ENCODE data around the gene TEX13A. TPM values are rescaled to one million over a fixed set of nuclear protein-coding genes. Genes with fewer than 3 reads are reported as not detected.
"Not testable (repeated sequence)": the region's sequence is repeated elsewhere in the genome, so short reads cannot be mapped to it uniquely, and the experiment has no call there.

TEX13A gene
- total RNA-seq: not detected
- not detected for polyA plus RNA-seq (ENCODE audit: insufficient read length in 2 of 2)
- long read RNA-seq, donor 1: 0 reads
- long read RNA-seq, donor 2: 0 reads
- long read RNA-seq, donor 3: 0 reads
- long read RNA-seq, donor 4: 0 reads

GRCh38 chrX:105220636-105221035, at the start of gene TEX13A:
TEX13A (minus strand) TSS chrX:105220694; CDS start chrX:105220397, 297 bp downstream.
- H3K4me3 ChIP-seq (ENCODE audit: low read depth, low read length): no peak within 1 kb of the TSS
- no peaks in the 10 kb centered on the region for H3K4me1 ChIP-seq (ENCODE audit: control insufficient read depth, insufficient read depth, low read length)
- no peak for DNase-seq (ENCODE audit: low read depth in 4 of 6, low spot score in 6 of 6)
- H3K27me3 ChIP-seq (ENCODE audit: control insufficient read depth, insufficient read depth, low read length): peaks cover 3% of the 10 kb centered on the region
- WGBS (ENCODE audit: insufficient coverage): 85% methylated on average over 2 of the region's 7 CpGs
- no peaks in the 10 kb centered on the region for H3K36me3 ChIP-seq (ENCODE audit: control insufficient read depth, insufficient read depth, low read length)
- H3K9me3 ChIP-seq (ENCODE audit: control insufficient read depth, insufficient read depth, low read length): no peaks in the 10 kb centered on the region
- H3K27ac ChIP-seq (ENCODE audit: low read depth, low read length): no peak within 1 kb of the TSS

GRCh38 chrX:105269386-105269785, 48.9 kb upstream of the TEX13A start:
- Histone ChIP-seq H3K27ac (ENCODE audit: low read depth, low read length) (no peak overlapping the region), H3K27me3 (ENCODE audit: control insufficient read depth, insufficient read depth, low read length) (no peaks in the 10 kb centered on the region), H3K9me3 (ENCODE audit: control insufficient read depth, insufficient read depth, low read length) (no peaks in the 10 kb centered on the region), H3K4me3 (ENCODE audit: low read depth, low read length) (no peak overlapping the region), H3K36me3 (ENCODE audit: control insufficient read depth, insufficient read depth, low read length) (no peaks in the 10 kb centered on the region), H3K4me1 (ENCODE audit: control insufficient read depth, insufficient read depth, low read length) (no peaks in the 10 kb centered on the region)
- WGBS (ENCODE audit: insufficient coverage): no CpG with 5 or more reads among the region's 2 CpGs
- DNase-seq (ENCODE audit: low read depth in 4 of 6, low spot score in 6 of 6): no peak

- no peaks in the 10 kb centered on the region for H3K27me3 ChIP-seq (ENCODE audit: control insufficient read depth, insufficient read depth, low read length)
- no peak for DNase-seq (ENCODE audit: low read depth in 4 of 6, low spot score in 6 of 6)
- H3K36me3 ChIP-seq (ENCODE audit: control insufficient read depth, insufficient read depth, low read length): no peaks in the 10 kb centered on the region
- 91% methylated on average over 1 of the region's 2 CpGs for WGBS (ENCODE audit: insufficient coverage)
- H3K4me1 ChIP-seq (ENCODE audit: control insufficient read depth, insufficient read depth, low read length): no peaks in the 10 kb centered on the region
- no peak overlapping the region for H3K27ac ChIP-seq (ENCODE audit: low read depth, low read length)
- H3K4me3 ChIP-seq (ENCODE audit: low read depth, low read length): no peak overlapping the region
- no peaks in the 10 kb centered on the region for H3K9me3 ChIP-seq (ENCODE audit: control insufficient read depth, insufficient read depth, low read length)
Measured at GRCh38 chrX:105267167-105267566, 46.7 kb upstream of the TEX13A start.

GRCh38 chrX:105266456-105266855, 46.0 kb upstream of the TEX13A start:
- H3K27me3 ChIP-seq (ENCODE audit: control insufficient read depth, insufficient read depth, low read length): no peaks in the 10 kb centered on the region
- no CpG with 5 or more reads among the region's 1 CpG for WGBS (ENCODE audit: insufficient coverage)
- no peak overlapping the region for H3K4me3 ChIP-seq (ENCODE audit: low read depth, low read length)

GRCh38 chrX:105265093-105265492, 44.6 kb upstream of the TEX13A start:
- Histone ChIP-seq H3K9me3 (ENCODE audit: control insufficient read depth, insufficient read depth, low read length) (no peaks in the 10 kb centered on the region), H3K4me3 (ENCODE audit: low read depth, low read length) (no peak overlapping the region), H3K27me3 (ENCODE audit: control insufficient read depth, insufficient read depth, low read length) (peaks cover 6% of the 10 kb centered on the region), H3K36me3 (ENCODE audit: control insufficient read depth, insufficient read depth, low read length) (no peaks in the 10 kb centered on the region), H3K27ac (ENCODE audit: low read depth, low read length) (no peak overlapping the region), H3K4me1 (ENCODE audit: control insufficient read depth, insufficient read depth, low read length) (no peaks in the 10 kb centered on the region)
- DNase-seq (ENCODE audit: low read depth in 4 of 6, low spot score in 6 of 6): peak in 2 of 6 donors; percentile 2 to 74
- WGBS (ENCODE audit: insufficient coverage): no CpG with 5 or more reads among the region's 3 CpGs

More at GRCh38 chrX:105266456-105266855, 46.0 kb upstream of the TEX13A start:
- H3K27ac ChIP-seq (ENCODE audit: low read depth, low read length): no peak overlapping the region
- no peaks in the 10 kb centered on the region for H3K4me1 ChIP-seq (ENCODE audit: control insufficient read depth, insufficient read depth, low read length)
- no peaks in the 10 kb centered on the region for H3K9me3 ChIP-seq (ENCODE audit: control insufficient read depth, insufficient read depth, low read length)
- no peak for DNase-seq (ENCODE audit: low read depth in 4 of 6, low spot score in 6 of 6)
- no peaks in the 10 kb centered on the region for H3K36me3 ChIP-seq (ENCODE audit: control insufficient read depth, insufficient read depth, low read length)

GRCh38 chrX:105263801-105264200, 43.3 kb upstream of the TEX13A start:
- no peak overlapping the region for H3K4me3 ChIP-seq (ENCODE audit: low read depth, low read length)

GRCh38 chrX:105263171-105263570, 42.7 kb upstream of the TEX13A start:
- Histone ChIP-seq H3K9me3 (ENCODE audit: control insufficient read depth, insufficient read depth, low read length) (no peaks in the 10 kb centered on the region), H3K4me1 (ENCODE audit: control insufficient read depth, insufficient read depth, low read length) (no peaks in the 10 kb centered on the region), H3K27me3 (ENCODE audit: control insufficient read depth, insufficient read depth, low read length) (peaks cover 6% of the 10 kb centered on the region), H3K27ac (ENCODE audit: low read depth, low read length) (no peak overlapping the region), H3K4me3 (ENCODE audit: low read depth, low read length) (no peak overlapping the region), H3K36me3 (ENCODE audit: control insufficient read depth, insufficient read depth, low read length) (no peaks in the 10 kb centered on the region)
- no peak for DNase-seq (ENCODE audit: low read depth in 4 of 6, low spot score in 6 of 6)
- WGBS (ENCODE audit: insufficient coverage): 70% methylated on average over 2 of the region's 2 CpGs

More at GRCh38 chrX:105263801-105264200, 43.3 kb upstream of the TEX13A start:
- Histone ChIP-seq H3K36me3 (ENCODE audit: control insufficient read depth, insufficient read depth, low read length) (no peaks in the 10 kb centered on the region), H3K9me3 (ENCODE audit: control insufficient read depth, insufficient read depth, low read length) (no peaks in the 10 kb centered on the region), H3K27me3 (ENCODE audit: control insufficient read depth, insufficient read depth, low read length) (peaks cover 6% of the 10 kb centered on the region), H3K27ac (ENCODE audit: low read depth, low read length) (no peak overlapping the region), H3K4me1 (ENCODE audit: control insufficient read depth, insufficient read depth, low read length) (no peaks in the 10 kb centered on the region)
- WGBS (ENCODE audit: insufficient coverage): 78% methylated on average over 1 of the region's 1 CpG
- no peak for DNase-seq (ENCODE audit: low read depth in 4 of 6, low spot score in 6 of 6)

- H3K27me3 ChIP-seq (ENCODE audit: control insufficient read depth, insufficient read depth, low read length): peaks cover 6% of the 10 kb centered on the region
- no peaks in the 10 kb centered on the region for H3K9me3 ChIP-seq (ENCODE audit: control insufficient read depth, insufficient read depth, low read length)
- 71% methylated on average over 7 of the region's 8 CpGs for WGBS (ENCODE audit: insufficient coverage)
- H3K4me3 ChIP-seq (ENCODE audit: low read depth, low read length): no peak overlapping the region
- no peak for DNase-seq (ENCODE audit: low read depth in 4 of 6, low spot score in 6 of 6)
- no peak overlapping the region for H3K27ac ChIP-seq (ENCODE audit: low read depth, low read length)
- H3K36me3 ChIP-seq (ENCODE audit: control insufficient read depth, insufficient read depth, low read length): no peaks in the 10 kb centered on the region
- H3K4me1 ChIP-seq (ENCODE audit: control insufficient read depth, insufficient read depth, low read length): no peaks in the 10 kb centered on the region
Measured at GRCh38 chrX:105260291-105261043, 40.0 kb upstream of the TEX13A start.

GRCh38 chrX:105241056-105241455, 20.6 kb upstream of the TEX13A start:
- Histone ChIP-seq H3K27me3 (ENCODE audit: control insufficient read depth, insufficient read depth, low read length) (peaks cover 2% of the 10 kb centered on the region), H3K9me3 (ENCODE audit: control insufficient read depth, insufficient read depth, low read length) (no peaks in the 10 kb centered on the region), H3K4me3 (ENCODE audit: low read depth, low read length) (no peak overlapping the region), H3K27ac (ENCODE audit: low read depth, low read length) (no peak overlapping the region), H3K36me3 (ENCODE audit: control insufficient read depth, insufficient read depth, low read length) (no peaks in the 10 kb centered on the region), H3K4me1 (ENCODE audit: control insufficient read depth, insufficient read depth, low read length) (no peaks in the 10 kb centered on the region)
- WGBS (ENCODE audit: insufficient coverage): no CpG with 5 or more reads among the region's 2 CpGs
- DNase-seq (ENCODE audit: low read depth in 4 of 6, low spot score in 6 of 6): no peak

- H3K27me3 ChIP-seq (ENCODE audit: control insufficient read depth, insufficient read depth, low read length); DNase-seq (ENCODE audit: low read depth in 4 of 6, low spot score in 6 of 6); H3K4me1 ChIP-seq (ENCODE audit: control insufficient read depth, insufficient read depth, low read length); H3K9me3 ChIP-seq (ENCODE audit: control insufficient read depth, insufficient read depth, low read length); H3K36me3 ChIP-seq (ENCODE audit: control insufficient read depth, insufficient read depth, low read length); H3K27ac ChIP-seq (ENCODE audit: low read depth, low read length); H3K4me3 ChIP-seq (ENCODE audit: low read depth, low read length): not testable (repeated sequence)
- no CpG with 5 or more reads among the region's 3 CpGs for WGBS (ENCODE audit: insufficient coverage)
Measured at GRCh38 chrX:105237407-105237806, 16.9 kb upstream of the TEX13A start.
